PFSK-1 (cell line): Measurements from ENCODE around the gene TNFRSF19.

Experiments
- POLR2AphosphoS5 ChIP-seq: IDR thresholded peaks from 2 replicates; pipeline ENCODE4 v1.6.1; 2012; ENCODE audit warnings: low read depth, mild to moderate bottlenecking, control low read depth, low read length, moderate library complexity
- REST ChIP-seq, 2 experiments: IDR thresholded peaks; 2 replicates each; pipeline versions ENCODE4 v1.6.1 to v1.8.0; 2011 to 2012; ENCODE audit warnings: low read depth in 2 of 2, low read length in 2 of 2, control low read depth in 1 of 2, inconsistent platforms in 1 of 2, mild to moderate bottlenecking in 1 of 2, moderate library complexity in 1 of 2; ENCODE audit not compliant: insufficient read depth in 1 of 2
- SIN3A ChIP-seq: IDR thresholded peaks from 2 replicates; pipeline ENCODE4 v1.6.1; 2012; ENCODE audit warnings: mild to moderate bottlenecking, low read length, moderate library complexity, borderline replicate concordance; ENCODE audit not compliant: insufficient read depth
- TAF1 ChIP-seq: IDR thresholded peaks from 2 replicates; pipeline ENCODE4 v1.6.1; 2012; ENCODE audit warnings: low read length, control low read depth, borderline replicate concordance; ENCODE audit not compliant: insufficient read depth

DNA sequence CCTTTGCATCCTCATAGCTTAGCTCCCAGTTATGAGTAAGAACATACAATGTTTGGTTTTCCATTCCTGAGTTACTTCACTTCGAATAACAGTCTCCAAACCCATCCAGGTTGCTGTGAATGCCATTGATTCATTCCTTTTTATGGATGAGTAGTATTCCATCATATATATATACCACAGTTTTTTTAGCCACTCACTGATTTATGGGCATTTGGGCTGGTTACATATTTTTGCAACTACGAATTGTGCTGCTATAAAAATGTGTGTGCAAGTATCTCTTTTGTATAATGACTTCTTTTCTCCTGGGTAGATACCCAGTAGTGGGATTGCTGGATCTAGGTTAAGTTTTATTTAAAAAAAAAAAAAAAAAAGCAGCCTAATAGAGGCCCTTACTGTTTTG lies 14.1 kb downstream of the TNFRSF19 start:
- TF ChIP-seq SIN3A (no peak), POLR2AphosphoS5 (no peak), REST (IDR thresholded peaks at IDR 0.05; ENCODE audit: insufficient read depth in 1 of 2, low read depth in 2 of 2, low read length in 2 of 2) (no peak), TAF1 (no peak)
